ENCODE results near the gene GZMA.

GZMA gene

DNA sequence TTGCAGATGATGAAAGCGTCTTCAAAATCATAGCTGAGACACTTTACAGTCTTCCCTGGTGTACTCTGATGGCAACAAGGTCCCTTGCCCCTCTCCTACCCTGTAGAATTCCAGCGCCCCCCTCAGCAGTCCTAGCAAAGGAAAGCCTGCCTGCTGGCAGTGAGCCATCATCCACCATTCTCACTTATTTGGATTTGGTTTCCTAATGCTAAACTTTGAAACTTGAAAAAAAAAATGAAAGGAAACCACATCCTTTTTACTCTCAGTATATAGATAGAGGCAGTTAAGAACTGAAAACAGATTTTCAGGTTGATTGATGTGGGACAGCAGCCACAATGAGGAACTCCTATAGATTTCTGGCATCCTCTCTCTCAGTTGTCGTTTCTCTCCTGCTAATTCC lies at the start of gene GZMA:
Gene GZMA (plus strand): TSS at position 299 of the 400 bp plus-strand sequence. CDS start 37 bp downstream, at position 336.
- TF ChIP-seq, protein P1, sequence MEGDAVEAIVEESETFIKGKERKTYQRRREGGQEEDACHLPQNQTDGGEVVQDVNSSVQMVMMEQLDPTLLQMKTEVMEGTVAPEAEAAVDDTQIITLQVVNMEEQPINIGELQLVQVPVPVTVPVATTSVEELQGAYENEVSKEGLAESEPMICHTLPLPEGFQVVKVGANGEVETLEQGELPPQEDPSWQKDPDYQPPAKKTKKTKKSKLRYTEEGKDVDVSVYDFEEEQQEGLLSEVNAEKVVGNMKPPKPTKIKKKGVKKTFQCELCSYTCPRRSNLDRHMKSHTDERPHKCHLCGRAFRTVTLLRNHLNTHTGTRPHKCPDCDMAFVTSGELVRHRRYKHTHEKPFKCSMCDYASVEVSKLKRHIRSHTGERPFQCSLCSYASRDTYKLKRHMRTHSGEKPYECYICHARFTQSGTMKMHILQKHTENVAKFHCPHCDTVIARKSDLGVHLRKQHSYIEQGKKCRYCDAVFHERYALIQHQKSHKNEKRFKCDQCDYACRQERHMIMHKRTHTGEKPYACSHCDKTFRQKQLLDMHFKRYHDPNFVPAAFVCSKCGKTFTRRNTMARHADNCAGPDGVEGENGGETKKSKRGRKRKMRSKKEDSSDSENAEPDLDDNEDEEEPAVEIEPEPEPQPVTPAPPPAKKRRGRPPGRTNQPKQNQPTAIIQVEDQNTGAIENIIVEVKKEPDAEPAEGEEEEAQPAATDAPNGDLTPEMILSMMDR (IDR thresholded peaks at IDR 0.05; ENCODE audit: control insufficient read depth, insufficient read depth, low read depth, low read length, missing control alignments) = no peak
- no peak for DNase-seq (ENCODE audit: low read depth)
- H3K4me3 ChIP-seq (ENCODE audit: control insufficient read depth, low read depth, low read length) = no peak within 1 kb of the TSS

DNA sequence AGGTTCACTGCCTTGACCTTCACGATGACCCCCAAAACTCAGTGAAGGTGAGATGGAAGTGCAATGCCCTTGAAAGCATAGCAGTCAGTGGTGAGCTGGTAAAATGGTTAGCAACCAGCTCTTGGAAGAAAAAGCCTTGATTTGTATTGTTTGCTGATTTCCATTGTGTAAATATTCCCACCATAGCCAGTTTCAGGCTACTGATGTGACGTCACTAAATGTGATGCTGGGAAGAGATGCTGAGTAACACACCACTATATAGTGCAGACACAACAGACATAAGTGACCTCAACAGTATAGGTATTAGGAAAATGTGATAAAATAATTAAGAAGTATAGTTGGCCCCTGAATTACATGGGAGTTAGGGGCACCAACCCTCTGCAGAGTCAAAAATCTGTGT lies 47.3 kb upstream of the GZMA start:
- H3K4me3 ChIP-seq (ENCODE audit: control insufficient read depth, low read depth, low read length) = no peak overlapping the region
- TF ChIP-seq, protein P1 (IDR thresholded peaks at IDR 0.05; ENCODE audit: control insufficient read depth, insufficient read depth, low read depth, low read length, missing control alignments) = no peak
- no peak for DNase-seq (ENCODE audit: low read depth)

DNA sequence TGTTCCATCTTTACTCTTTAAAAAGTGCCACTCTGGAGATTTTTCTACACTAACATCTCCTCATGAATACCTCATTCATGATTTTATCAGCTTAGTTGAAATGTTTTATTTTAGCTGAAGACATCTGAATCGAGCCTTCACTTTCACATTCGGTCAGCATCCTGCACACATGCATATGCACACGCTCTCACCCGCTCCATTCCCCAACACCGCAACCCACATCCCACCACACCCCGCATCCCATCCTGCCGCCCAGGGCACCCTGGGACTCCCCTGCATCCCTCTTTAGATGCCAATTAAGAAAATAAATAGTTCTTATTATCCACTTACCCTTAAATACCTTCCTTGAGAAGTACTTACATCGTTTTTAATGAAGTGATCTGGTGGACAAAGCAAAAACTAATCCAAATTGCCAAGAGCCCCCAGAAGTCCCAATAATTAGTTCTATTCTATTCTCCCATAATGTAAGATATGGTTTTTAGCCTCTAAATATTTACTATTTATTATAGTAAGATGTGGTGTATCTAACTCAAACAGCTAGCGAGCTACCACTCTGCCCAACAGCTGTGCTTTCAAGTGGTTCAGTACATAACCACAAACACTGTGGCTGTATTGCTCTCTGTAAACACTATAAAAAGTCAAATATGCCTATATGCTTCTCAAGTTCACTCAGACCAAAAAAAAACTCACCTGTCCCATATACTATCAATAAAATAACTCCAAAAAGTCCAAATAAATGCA lies 40.2 kb upstream of the GZMA start:
- no peak overlapping the region for H3K4me3 ChIP-seq (ENCODE audit: control insufficient read depth, low read depth, low read length)
- DNase-seq (ENCODE audit: low read depth) = no peak
- TF ChIP-seq, protein P1 (IDR thresholded peaks at IDR 0.05; ENCODE audit: control insufficient read depth, insufficient read depth, low read depth, low read length, missing control alignments) = no peak

DNA sequence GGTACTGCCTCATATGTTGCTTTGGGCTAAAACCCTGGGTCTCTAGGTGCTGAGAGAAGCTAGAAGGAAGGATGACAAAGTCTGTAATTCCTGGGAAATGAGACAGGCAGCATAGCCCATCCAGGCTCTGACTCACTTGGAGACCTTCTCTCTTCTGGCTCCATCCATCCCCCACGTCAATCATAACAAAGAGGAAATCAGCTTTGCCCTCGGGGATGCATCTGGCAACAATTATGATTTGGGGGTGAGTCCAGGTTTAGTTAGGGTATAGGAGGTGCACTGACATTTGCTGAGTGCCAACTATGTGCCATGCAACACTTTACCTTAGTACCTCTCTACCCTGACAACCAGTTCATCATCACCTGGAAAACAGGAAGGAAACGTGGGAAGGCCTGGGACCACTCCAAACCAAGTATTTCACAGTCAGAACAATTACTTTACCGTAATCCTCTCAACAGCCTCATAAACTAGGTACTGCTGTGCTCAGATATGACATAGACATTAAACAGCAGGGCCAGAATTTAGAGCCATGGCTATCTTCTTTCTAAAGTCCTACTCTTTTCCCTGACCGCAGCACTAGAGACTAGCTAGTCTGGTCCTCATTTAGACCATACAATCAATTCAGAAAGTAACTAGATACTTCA lies 39.1 kb upstream of the GZMA start:
- no peak for DNase-seq (ENCODE audit: low read depth)
- H3K4me3 ChIP-seq (ENCODE audit: control insufficient read depth, low read depth, low read length) = no peak overlapping the region
- TF ChIP-seq, protein P1 (IDR thresholded peaks at IDR 0.05; ENCODE audit: control insufficient read depth, insufficient read depth, low read depth, low read length, missing control alignments) = no peak

DNA sequence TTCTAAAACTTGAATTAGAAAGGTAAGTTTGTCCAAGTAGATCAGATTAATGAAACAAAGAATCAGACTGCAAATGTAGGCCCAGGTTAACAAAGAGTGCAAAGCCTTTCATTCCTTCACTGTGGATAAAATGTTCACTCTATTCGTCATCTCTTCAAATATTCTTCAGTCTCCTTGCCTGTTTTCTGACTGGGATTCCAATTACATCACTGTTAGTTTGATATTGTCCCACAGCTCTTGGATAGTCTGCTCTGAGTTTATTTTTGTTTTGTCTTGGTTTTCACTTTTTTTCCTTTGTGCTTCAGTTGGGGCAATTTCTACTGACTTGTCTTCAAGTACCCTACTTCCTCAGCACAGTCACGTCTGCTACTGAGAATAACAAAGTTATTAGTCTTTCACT lies 38.5 kb upstream of the GZMA start:
- TF ChIP-seq, protein P1 (IDR thresholded peaks at IDR 0.05; ENCODE audit: control insufficient read depth, insufficient read depth, low read depth, low read length, missing control alignments) = no peak
- no peak overlapping the region for H3K4me3 ChIP-seq (ENCODE audit: control insufficient read depth, low read depth, low read length)
- DNase-seq (ENCODE audit: low read depth) = no peak

DNA sequence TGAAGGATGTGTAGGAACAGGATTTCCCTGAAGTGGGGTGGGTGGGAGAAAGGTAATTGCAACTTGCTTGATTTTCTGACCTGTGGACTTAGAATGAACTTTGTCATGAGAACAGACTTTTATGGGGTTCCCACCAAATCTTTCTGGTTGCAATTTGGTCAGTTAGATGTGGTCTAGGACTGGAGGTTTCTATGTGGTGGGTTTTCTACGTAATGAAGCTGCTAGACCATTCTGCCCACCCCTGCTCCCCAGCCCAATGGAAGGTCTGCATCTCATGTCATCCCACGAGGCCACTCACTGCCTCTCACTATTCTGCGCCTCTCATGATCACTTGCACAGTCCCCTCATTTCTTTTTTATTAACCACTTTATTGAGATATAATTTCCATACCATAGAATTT lies 37.9 kb upstream of the GZMA start:
- DNase-seq (ENCODE audit: low read depth) = no peak
- H3K4me3 ChIP-seq (ENCODE audit: control insufficient read depth, low read depth, low read length) = no peak overlapping the region
- TF ChIP-seq, protein P1 (IDR thresholded peaks at IDR 0.05; ENCODE audit: control insufficient read depth, insufficient read depth, low read depth, low read length, missing control alignments) = no peak

Data from AG09309 (cell line).